ENCODE results near the gene BCAS4. TPM values are rescaled to one million over a fixed set of nuclear protein-coding genes. Genes with fewer than 3 reads are reported as not detected.
"Not testable (repeated sequence)": the region's sequence is repeated elsewhere in the genome, so short reads cannot be mapped to it uniquely, and the experiment has no call there.

The BCAS4 gene
- total RNA-seq, 1 experiment from 2014 or later, result 7.9 TPM

DNA sequence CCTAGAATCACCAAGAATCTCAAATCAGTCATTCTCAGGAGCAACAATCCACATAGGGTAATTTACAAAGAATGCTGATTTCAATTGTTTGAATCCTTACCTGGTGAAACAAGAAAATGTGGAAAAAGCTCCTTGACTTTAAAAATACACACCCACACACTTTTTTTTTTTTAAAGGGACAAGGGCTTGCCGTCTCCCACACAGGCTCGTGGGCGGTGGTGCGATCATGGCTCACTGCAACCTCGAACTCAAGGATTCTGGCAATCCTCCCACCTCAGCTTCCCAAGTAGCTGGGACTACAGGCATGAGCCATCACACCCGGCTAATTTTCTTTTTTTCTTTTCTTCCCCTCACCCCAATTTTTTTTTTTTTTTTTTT lies 32.8 kb upstream of the BCAS4 start:
- TF ChIP-seq, protein P1, sequence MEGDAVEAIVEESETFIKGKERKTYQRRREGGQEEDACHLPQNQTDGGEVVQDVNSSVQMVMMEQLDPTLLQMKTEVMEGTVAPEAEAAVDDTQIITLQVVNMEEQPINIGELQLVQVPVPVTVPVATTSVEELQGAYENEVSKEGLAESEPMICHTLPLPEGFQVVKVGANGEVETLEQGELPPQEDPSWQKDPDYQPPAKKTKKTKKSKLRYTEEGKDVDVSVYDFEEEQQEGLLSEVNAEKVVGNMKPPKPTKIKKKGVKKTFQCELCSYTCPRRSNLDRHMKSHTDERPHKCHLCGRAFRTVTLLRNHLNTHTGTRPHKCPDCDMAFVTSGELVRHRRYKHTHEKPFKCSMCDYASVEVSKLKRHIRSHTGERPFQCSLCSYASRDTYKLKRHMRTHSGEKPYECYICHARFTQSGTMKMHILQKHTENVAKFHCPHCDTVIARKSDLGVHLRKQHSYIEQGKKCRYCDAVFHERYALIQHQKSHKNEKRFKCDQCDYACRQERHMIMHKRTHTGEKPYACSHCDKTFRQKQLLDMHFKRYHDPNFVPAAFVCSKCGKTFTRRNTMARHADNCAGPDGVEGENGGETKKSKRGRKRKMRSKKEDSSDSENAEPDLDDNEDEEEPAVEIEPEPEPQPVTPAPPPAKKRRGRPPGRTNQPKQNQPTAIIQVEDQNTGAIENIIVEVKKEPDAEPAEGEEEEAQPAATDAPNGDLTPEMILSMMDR (IDR thresholded peaks at IDR 0.05; ENCODE audit: unreplicated experiment), result no peak
- intact Hi-C loops (cut with micrococcal nuclease), result no loop called here
- H3K27me3 Mint-ChIP-seq (ENCODE audit: insufficient read depth, unreplicated experiment), result no peaks in the 10 kb centered on the region
- ChIA-PET POLR2A (interaction anchor here (0.6 to 3.9 kb wide), 28 partner anchors 8 to 441 kb away, joined by 3 to 34 read pairs (median 6); partner anchors contain the start of genes BCAS4, DPM1, MOCS3 and PARD6B), CTCF (interaction anchor here (0.6 to 7.5 kb wide), 11 partner anchors 12 to 672 kb away, joined by 3 to 100 read pairs (median 3); no protein-coding TSS in a partner anchor)
- H3K9me3 Mint-ChIP-seq (ENCODE audit: unreplicated experiment), result no peaks in the 10 kb centered on the region
- H3K36me3 Mint-ChIP-seq (ENCODE audit: insufficient read depth, unreplicated experiment), result no peaks in the 10 kb centered on the region
- no peak for DNase-seq (ENCODE audit: unreplicated experiment)
- peak overlapping the region; percentile 89 for H3K27ac Mint-ChIP-seq (ENCODE audit: low read depth, unreplicated experiment)
- BruUV-seq (replicated peaks), result no TSS peak
- peaks cover 27% of the 10 kb centered on the region for H3K4me1 Mint-ChIP-seq (ENCODE audit: insufficient read depth, unreplicated experiment)
- peak overlapping the region; percentile 61 for H3K4me3 Mint-ChIP-seq (ENCODE audit: unreplicated experiment)

DNA sequence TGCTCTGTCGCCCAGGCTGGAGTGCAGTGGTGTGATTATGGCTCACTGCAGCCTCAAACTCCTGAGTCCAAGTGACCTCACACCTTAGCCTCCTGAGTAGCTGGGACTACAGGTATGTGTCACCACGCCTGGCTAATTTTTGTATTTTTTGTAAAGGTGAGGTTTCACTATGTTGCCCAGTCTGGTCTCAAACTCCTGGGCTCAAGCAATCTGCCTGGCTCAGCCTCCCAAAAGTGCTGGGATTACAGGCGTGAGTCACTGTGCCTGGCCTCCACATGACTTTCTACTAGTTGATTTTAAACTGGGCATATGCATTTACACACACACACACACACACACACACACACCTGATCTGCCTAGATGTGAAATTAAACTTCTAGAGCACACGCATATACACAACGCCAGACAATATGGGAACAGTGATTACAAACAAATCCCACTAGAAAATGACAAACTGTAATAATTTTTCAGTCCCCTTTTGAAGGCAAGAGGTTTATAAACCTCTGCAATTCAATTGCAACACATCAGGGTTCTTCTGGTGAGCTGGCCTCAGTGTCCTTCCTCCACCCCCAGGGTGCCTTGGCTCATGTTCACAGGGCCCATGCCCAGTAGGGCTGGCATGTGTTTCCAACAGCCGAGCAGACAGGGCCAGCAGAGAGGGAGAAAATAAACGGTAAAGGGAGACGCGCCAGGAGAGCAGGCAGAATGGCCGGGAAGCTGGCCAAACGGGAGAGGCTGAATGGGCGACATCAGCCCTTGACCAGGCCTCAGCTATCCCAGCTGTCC lies 32.2 kb upstream of the BCAS4 start:
- POLR2A ChIA-PET, result interaction anchor here (0.6 to 3.9 kb wide), 30 partner anchors 9 to 477 kb away, joined by 3 to 34 read pairs (median 5); partner anchors contain the start of genes BCAS4, DPM1, MOCS3 and PARD6B
- Mint-ChIP-seq H3K27me3 (ENCODE audit: insufficient read depth, unreplicated experiment) (no peaks in the 10 kb centered on the region), H3K9me3 (ENCODE audit: unreplicated experiment) (no peaks in the 10 kb centered on the region), H3K4me1 (ENCODE audit: insufficient read depth, unreplicated experiment) (peaks cover 27% of the 10 kb centered on the region), H3K27ac (ENCODE audit: low read depth, unreplicated experiment) (peak overlapping the region; percentile 89), H3K36me3 (ENCODE audit: insufficient read depth, unreplicated experiment) (no peaks in the 10 kb centered on the region), H3K4me3 (ENCODE audit: unreplicated experiment) (peak overlapping the region; percentile 61)
- CTCF ChIA-PET, result interaction anchor here (0.6 to 7.5 kb wide), 13 partner anchors 10 to 672 kb away, joined by 3 to 100 read pairs (median 3); no protein-coding TSS in a partner anchor
- DNase-seq (ENCODE audit: unreplicated experiment), result peak; percentile 94
- intact Hi-C loops (cut with micrococcal nuclease), result no loop called here
- TF ChIP-seq, protein P1 (IDR thresholded peaks at IDR 0.05; ENCODE audit: unreplicated experiment), result no peak
- BruUV-seq (replicated peaks), result no TSS peak

DNA sequence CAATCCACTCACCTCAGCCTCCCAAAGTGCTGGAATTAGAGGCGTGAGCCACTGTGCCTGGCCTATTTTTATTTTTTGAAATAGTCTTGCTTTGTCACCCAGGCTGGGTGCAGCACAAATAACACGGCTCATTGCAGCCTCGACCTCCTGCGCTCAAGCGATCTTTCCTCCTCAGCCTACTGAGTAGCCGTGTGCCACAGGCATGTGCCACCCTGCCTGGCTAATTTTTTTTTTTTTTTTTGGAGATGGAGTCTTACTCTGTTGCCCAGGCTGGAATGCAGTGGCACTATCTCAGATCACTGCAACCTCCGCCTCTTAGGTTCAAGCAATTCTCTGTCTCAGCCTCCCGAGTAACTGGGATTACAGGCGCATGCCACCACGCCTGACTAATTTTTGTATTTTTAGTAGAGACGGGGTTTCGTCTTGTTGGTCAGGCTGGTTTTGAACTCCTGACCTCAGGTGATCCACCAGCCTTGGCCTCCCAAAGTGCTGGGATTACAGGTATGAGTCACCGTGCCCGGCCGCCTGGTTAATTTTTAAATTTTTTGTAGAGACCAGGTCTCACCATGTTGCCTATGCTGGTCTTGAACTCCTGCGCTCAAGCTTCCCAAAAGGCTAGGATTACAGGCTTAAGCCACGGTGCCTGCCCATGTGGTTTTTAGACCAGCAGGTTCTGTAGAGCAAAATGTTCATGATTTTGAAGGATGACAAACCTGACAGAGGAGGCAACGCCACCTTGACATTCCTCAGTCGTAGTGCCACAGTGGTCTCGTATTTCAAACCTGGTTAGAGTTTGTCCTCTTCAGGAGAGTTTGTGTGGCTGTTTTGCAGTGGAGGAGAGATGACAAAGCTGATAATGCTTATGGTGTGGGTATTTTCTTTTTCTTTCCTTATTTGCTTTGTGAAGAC lies 31.1 kb upstream of the BCAS4 start:
- Mint-ChIP-seq H3K27ac (ENCODE audit: low read depth, unreplicated experiment) (peak overlapping the region; percentile 89), H3K4me3 (ENCODE audit: unreplicated experiment) (peak overlapping the region; percentile 38), H3K4me1 (ENCODE audit: insufficient read depth, unreplicated experiment) (peaks cover 27% of the 10 kb centered on the region)
- DNase-seq (ENCODE audit: unreplicated experiment); H3K9me3 Mint-ChIP-seq (ENCODE audit: unreplicated experiment); intact Hi-C loops (cut with micrococcal nuclease); BruUV-seq (replicated peaks); H3K36me3 Mint-ChIP-seq (ENCODE audit: insufficient read depth, unreplicated experiment); H3K27me3 Mint-ChIP-seq (ENCODE audit: insufficient read depth, unreplicated experiment): not testable (repeated sequence)
- CTCF ChIA-PET, result interaction anchor here (0.7 to 7.5 kb wide), 4 partner anchors 11 to 31 kb away, joined by 3 to 100 read pairs (median 18); no protein-coding TSS in a partner anchor
- POLR2A ChIA-PET, result interaction anchor here (0.6 to 3.9 kb wide), 18 partner anchors 10 to 478 kb away, joined by 3 to 34 read pairs (median 7); partner anchors contain the start of genes BCAS4, DPM1, MOCS3 and PARD6B

DNA sequence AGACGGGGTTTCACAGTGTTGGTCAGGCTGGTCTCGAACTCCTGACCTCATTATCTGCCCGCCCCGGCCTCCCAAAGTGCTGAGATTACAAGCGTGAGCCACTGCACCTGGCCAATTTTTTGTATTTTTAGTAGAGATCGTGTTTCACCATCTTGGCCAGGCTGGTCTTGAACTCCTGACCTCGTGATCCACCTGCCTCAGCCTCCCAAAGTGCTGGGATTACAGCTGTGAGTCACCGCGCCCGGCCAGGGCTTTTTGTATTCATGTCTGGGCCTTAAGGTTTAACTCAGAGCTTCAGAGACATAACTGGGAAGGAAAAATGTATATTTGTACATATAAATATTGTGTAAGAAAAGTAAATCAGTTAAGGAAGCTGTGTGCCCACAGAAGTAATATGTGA lies 29.6 kb upstream of the BCAS4 start:
- H3K4me1 Mint-ChIP-seq (ENCODE audit: insufficient read depth, unreplicated experiment), result peaks cover 27% of the 10 kb centered on the region

More for the DNA sequence above, 29.6 kb upstream of the BCAS4 start:
- DNase-seq (ENCODE audit: unreplicated experiment), result peak; percentile 28
- H3K4me3 Mint-ChIP-seq (ENCODE audit: unreplicated experiment); H3K9me3 Mint-ChIP-seq (ENCODE audit: unreplicated experiment); H3K36me3 Mint-ChIP-seq (ENCODE audit: insufficient read depth, unreplicated experiment); BruUV-seq (replicated peaks); H3K27ac Mint-ChIP-seq (ENCODE audit: low read depth, unreplicated experiment); H3K27me3 Mint-ChIP-seq (ENCODE audit: insufficient read depth, unreplicated experiment); intact Hi-C loops (cut with micrococcal nuclease): not testable (repeated sequence)
- ChIA-PET POLR2A (interaction anchor here (0.8 to 2.9 kb wide), 6 partner anchors 9 to 193 kb away, joined by 3 to 16 read pairs (median 5); partner anchors contain the start of genes DPM1 and MOCS3), CTCF (interaction anchor here (0.7 to 7.5 kb wide), 9 partner anchors 14 to 1295 kb away, joined by 3 to 100 read pairs (median 5); partner anchors contain the start of gene BCAS4)

All from MCF 10A (cell line).